K562 (cell line): ENCODE measurements around the gene ABCA7. TPM values are rescaled to one million over a fixed set of nuclear protein-coding genes. Genes with fewer than 3 reads are reported as not detected.
A peak's percentile ranks its signal among the peaks of the same experiment; 100 is the strongest.

Experiments used
- BRF1 ChIP-seq: IDR thresholded peaks from 3 replicates; pipeline ENCODE4 v1.6.1; 2011; ENCODE audit warnings: borderline replicate concordance, mild to moderate bottlenecking; ENCODE audit not compliant: insufficient read length; ENCODE audit errors: extremely low read depth
- HMG20B ChIP-seq: fragments of 250-450 bp; sonication (Bioruptor Pico); IDR thresholded peaks from 2 replicates; pipeline ENCODE4 v1.5.0; 2021; ENCODE audit warnings: mild to moderate bottlenecking
- KDM4B ChIP-seq, 2 experiments: fragments of 450-650 bp in 1 of 2; sonication (generic) in 1 of 2; IDR thresholded peaks; 2 replicates each; pipeline ENCODE4 v1.6.1; 2016 to 2017; ENCODE audit warnings: borderline replicate concordance in 2 of 2, antibody characterized with exemption in 1 of 2, low read depth in 1 of 2, mild to moderate bottlenecking in 1 of 2
- MEIS2 ChIP-seq: fragments of 450-650 bp; IDR thresholded peaks from 2 replicates; pipeline ENCODE4 v1.6.1; 2014; ENCODE audit warnings: mild to moderate bottlenecking; ENCODE audit not compliant: partially characterized antibody
- NFATC3 ChIP-seq: fragments of 450-650 bp; IDR thresholded peaks from 2 replicates; pipeline ENCODE4 v1.6.1; 2017; ENCODE audit warnings: mild to moderate bottlenecking
- PTTG1 ChIP-seq: fragments of 450-650 bp; IDR thresholded peaks from 2 replicates; pipeline ENCODE4 v1.6.1; 2016; ENCODE audit warnings: low read depth, mild to moderate bottlenecking, missing genetic modification characterization, missing compliant biosample characterization
- SETDB1 ChIP-seq: IDR thresholded peaks from one replicate; pipeline ENCODE4 v1.6.1; 2012; ENCODE audit warnings: low read length, control low read depth, inconsistent platforms
- ZFP30 ChIP-seq: fragments of 250-450 bp; sonication (Bioruptor Pico); IDR thresholded peaks from 2 replicates; pipeline ENCODE4 v1.8.0; 2022; ENCODE audit warnings: moderate library complexity, mild to moderate bottlenecking, inconsistent platforms, borderline replicate concordance
- polyA plus RNA-seq, 8 experiments: library from polyadenylated mRNA; depleted of rRNA in 4 of 8; stranded (reverse) in 5 of 8; unstranded in 3 of 8; fragments of >200 nt; fragmentation: Nextera tagmentation in 2 of 8; fragmentation: Illumina TruSeq in 1 of 8; extraction: Ambion mirVana in 2 of 8; extraction: Trizol in 1 of 8; gene quantifications; 2 replicates each; pipeline versions ENCODE4 v1.2.1 to v1.2.3, GENCODE V29; 2011 to 2014; ENCODE audit warnings: inconsistent platforms in 1 of 8, missing spikeins in 1 of 8
- total RNA-seq, 7 experiments: library from RNA; depleted of rRNA in 6 of 7; stranded (reverse); fragments of >200 nt in 6 of 7; fragmentation: Illumina TruSeq in 2 of 7; extraction: Trizol in 2 of 7; gene quantifications; 2 replicates each; pipeline versions ENCODE4 v1.2.1 to v1.2.3, GENCODE V29; 2011 to 2021; ENCODE audit warnings: low replicate concordance in 1 of 7
- TF ChIP-seq, protein P1 (sequence below): fragments of 150-350 bp; IDR thresholded peaks from 2 replicates; pipeline ENCODE4 v1.6.1; 2014; ENCODE audit warnings: low read depth, mild to moderate bottlenecking, low read length, borderline replicate concordance
- TF ChIP-seq, protein P2 (sequence below): fragments of 250-450 bp; sonication (Bioruptor Pico); IDR thresholded peaks from 2 replicates; pipeline ENCODE4 v1.4.0; 2020; ENCODE audit warnings: mild to moderate bottlenecking, moderate library complexity
- TF ChIP-seq, protein P3 (sequence below): fragments of 250-450 bp; sonication (Bioruptor Pico); IDR thresholded peaks from 2 replicates; pipeline ENCODE4 v1.4.0; 2020; ENCODE audit warnings: mild to moderate bottlenecking, moderate library complexity
- TF ChIP-seq, protein P4 (sequence below): sonication (generic); formaldehyde crosslinking; IDR thresholded peaks from 2 replicates; pipeline ENCODE4 v1.8.0; 2022; ENCODE audit warnings: mild to moderate bottlenecking, missing genetic modification reagents

The ABCA7 gene
- total and polyA plus RNA-seq, 9 of the 15 experiments (the other 6 are each of a cell fraction or from before 2014, with no cell fraction given) = 2.3 to 96.1 (median 31.2) TPM

DNA sequence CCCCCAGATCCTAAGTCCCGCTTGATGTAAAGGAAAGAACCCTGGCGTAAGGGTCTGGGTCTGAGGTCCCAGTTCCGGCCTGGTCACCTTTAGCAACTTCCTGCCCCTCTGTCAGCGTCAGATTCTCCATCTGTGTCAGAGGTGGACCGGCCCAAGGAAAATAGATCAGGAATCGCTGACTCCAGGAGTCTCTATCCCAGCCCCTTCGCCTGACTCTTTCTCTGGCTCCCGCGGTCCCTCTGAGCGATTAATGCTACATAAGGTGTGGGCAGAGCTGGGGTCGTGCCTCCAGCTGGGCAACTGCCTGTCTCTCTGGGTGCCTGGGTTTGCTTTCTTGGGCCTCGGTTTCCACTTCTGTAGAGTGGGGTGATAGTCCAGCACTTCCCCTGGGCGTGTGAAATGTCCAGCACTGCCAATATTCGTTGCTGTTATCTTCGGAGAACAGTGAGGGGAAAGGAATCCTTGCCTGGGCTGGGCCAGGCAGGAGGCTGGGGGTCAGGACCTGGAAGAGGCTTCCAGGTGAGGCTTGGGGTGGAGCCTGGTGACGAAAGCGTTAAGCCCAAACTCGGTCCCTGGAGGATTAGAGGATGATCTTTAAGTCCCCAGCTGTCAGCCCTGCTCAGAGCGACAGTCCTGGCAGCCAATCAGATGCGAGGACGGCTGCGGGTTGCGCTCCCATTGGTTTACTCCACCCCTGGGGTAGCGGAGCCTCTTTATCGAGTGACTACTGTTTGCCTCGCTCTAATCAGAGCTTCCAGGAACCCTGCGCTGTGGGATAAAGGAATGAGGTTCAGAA lies 767 bp downstream of the ABCA7 start (continued):
- TF ChIP-seq, protein P1, sequence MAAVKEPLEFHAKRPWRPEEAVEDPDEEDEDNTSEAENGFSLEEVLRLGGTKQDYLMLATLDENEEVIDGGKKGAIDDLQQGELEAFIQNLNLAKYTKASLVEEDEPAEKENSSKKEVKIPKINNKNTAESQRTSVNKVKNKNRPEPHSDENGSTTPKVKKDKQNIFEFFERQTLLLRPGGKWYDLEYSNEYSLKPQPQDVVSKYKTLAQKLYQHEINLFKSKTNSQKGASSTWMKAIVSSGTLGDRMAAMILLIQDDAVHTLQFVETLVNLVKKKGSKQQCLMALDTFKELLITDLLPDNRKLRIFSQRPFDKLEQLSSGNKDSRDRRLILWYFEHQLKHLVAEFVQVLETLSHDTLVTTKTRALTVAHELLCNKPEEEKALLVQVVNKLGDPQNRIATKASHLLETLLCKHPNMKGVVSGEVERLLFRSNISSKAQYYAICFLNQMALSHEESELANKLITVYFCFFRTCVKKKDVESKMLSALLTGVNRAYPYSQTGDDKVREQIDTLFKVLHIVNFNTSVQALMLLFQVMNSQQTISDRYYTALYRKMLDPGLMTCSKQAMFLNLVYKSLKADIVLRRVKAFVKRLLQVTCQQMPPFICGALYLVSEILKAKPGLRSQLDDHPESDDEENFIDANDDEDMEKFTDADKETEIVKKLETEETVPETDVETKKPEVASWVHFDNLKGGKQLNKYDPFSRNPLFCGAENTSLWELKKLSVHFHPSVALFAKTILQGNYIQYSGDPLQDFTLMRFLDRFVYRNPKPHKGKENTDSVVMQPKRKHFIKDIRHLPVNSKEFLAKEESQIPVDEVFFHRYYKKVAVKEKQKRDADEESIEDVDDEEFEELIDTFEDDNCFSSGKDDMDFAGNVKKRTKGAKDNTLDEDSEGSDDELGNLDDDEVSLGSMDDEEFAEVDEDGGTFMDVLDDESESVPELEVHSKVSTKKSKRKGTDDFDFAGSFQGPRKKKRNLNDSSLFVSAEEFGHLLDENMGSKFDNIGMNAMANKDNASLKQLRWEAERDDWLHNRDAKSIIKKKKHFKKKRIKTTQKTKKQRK = peak; percentile 30; the same call in 1 of the 2 replicates
- TF ChIP-seq MEIS2 (peak; percentile 89), HMG20B (CRISPR knock-in tag) (no peak), NFATC3 (no peak), BRF1 (no peak), PTTG1 (tag) (no peak), KDM4B (IDR thresholded peaks at IDR 0.05; ENCODE audit: borderline replicate concordance in 2 of 2, low read depth in 1 of 2) (no peak), SETDB1 (no peak), ZFP30 (CRISPR knock-in tag) (no peak)
- TF ChIP-seq, protein P2, sequence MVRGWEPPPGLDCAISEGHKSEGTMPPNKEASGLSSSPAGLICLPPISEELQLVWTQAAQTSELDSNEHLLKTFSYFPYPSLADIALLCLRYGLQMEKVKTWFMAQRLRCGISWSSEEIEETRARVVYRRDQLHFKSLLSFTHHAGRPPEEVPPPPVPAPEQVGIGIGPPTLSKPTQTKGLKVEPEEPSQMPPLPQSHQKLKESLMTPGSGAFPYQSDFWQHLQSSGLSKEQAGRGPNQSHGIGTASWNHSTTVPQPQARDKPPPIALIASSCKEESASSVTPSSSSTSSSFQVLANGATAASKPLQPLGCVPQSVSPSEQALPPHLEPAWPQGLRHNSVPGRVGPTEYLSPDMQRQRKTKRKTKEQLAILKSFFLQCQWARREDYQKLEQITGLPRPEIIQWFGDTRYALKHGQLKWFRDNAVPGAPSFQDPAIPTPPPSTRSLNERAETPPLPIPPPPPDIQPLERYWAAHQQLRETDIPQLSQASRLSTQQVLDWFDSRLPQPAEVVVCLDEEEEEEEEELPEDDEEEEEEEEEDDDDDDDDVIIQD = no peak
- TF ChIP-seq, protein P3, sequence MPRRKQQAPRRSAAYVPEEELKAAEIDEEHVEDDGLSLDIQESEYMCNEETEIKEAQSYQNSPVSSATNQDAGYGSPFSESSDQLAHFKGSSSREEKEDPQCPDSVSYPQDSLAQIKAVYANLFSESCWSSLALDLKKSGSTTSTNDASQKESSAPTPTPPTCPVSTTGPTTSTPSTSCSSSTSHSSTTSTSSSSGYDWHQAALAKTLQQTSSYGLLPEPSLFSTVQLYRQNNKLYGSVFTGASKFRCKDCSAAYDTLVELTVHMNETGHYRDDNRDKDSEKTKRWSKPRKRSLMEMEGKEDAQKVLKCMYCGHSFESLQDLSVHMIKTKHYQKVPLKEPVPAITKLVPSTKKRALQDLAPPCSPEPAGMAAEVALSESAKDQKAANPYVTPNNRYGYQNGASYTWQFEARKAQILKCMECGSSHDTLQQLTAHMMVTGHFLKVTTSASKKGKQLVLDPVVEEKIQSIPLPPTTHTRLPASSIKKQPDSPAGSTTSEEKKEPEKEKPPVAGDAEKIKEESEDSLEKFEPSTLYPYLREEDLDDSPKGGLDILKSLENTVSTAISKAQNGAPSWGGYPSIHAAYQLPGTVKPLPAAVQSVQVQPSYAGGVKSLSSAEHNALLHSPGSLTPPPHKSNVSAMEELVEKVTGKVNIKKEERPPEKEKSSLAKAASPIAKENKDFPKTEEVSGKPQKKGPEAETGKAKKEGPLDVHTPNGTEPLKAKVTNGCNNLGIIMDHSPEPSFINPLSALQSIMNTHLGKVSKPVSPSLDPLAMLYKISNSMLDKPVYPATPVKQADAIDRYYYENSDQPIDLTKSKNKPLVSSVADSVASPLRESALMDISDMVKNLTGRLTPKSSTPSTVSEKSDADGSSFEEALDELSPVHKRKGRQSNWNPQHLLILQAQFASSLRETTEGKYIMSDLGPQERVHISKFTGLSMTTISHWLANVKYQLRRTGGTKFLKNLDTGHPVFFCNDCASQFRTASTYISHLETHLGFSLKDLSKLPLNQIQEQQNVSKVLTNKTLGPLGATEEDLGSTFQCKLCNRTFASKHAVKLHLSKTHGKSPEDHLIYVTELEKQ (CRISPR knock-in tag) = no peak
- TF ChIP-seq, protein P4, sequence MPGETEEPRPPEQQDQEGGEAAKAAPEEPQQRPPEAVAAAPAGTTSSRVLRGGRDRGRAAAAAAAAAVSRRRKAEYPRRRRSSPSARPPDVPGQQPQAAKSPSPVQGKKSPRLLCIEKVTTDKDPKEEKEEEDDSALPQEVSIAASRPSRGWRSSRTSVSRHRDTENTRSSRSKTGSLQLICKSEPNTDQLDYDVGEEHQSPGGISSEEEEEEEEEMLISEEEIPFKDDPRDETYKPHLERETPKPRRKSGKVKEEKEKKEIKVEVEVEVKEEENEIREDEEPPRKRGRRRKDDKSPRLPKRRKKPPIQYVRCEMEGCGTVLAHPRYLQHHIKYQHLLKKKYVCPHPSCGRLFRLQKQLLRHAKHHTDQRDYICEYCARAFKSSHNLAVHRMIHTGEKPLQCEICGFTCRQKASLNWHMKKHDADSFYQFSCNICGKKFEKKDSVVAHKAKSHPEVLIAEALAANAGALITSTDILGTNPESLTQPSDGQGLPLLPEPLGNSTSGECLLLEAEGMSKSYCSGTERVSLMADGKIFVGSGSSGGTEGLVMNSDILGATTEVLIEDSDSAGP (CRISPR knock-in tag) = no peak
